ENCODE data around the gene R3HDM4.

- TF ChIP-seq CTCF (conservative IDR thresholded peaks at IDR 0.05; ENCODE audit: low read length) (no peak), EZH2phosphoT487 (IDR thresholded peaks at IDR 0.05; ENCODE audit: borderline replicate concordance) (no peak)
These were observed 14.9 kb upstream of the R3HDM4 start for GRCh38 chr19:927780-928401.

Measured in Loucy (cell line).